SK-N-MC (cell line): Measurements from ENCODE around the gene GPC1.

Experiments used
- EZH2 ChIP-seq: fragments of 200-600 bp; sonication (generic); IDR thresholded peaks from one replicate; pipeline ENCODE4 v1.6.1; 2017; ENCODE audit warnings: antibody characterized with exemption
- POLR2AphosphoS5 ChIP-seq: IDR thresholded peaks from 2 replicates; pipeline ENCODE4 v1.6.1; 2012; ENCODE audit warnings: mild to moderate bottlenecking, low read depth, low read length, borderline replicate concordance

DNA sequence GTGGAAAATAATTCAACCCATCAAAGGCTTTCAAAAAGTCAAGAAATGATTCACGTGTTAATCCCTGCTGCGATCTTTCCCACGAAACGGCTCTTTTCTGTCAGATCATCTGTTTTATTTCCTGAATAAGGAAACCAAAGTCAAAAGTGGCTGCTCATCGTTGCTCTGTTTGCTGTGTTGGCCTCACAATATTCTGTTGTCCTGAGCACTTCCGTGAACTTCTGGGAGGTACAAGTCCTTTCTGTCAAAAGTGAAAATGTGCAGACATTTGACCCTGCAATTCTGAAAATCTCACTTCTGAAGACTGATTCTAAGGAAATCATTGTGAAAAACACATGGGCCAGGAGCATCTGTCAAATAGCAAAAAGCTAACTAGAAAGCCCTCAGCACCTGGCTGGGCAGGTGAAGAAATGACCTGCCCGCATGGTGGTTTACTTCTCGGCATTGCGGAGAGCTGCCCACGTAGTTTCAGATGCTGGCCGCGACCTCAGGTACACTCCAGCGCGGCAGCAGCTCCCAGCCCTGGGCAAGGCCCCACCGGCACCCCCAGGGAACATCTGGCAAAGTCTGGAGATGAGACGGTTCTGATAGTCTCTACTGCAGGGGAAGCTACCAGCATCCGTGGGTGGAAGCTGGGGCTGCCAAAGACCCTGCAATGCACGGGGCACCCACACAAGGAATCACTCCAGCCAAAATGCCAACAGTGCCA lies 31.9 kb upstream of the GPC1 start:
- no peak for TF ChIP-seq POLR2AphosphoS5
- TF ChIP-seq EZH2, result no peak
